ENCODE data around the gene AMTN. TPM values are rescaled to one million over a fixed set of nuclear protein-coding genes. Genes with fewer than 3 reads are reported as not detected.
"Not testable (repeated sequence)": the region's sequence is repeated elsewhere in the genome, so short reads cannot be mapped to it uniquely, and the experiment has no call there.

Gene AMTN, protein sequence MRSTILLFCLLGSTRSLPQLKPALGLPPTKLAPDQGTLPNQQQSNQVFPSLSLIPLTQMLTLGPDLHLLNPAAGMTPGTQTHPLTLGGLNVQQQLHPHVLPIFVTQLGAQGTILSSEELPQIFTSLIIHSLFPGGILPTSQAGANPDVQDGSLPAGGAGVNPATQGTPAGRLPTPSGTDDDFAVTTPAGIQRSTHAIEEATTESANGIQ
- not detected for total RNA-seq
- long read RNA-seq, donor 1: 0 reads
- long read RNA-seq, donor 2: 0 reads

DNA sequence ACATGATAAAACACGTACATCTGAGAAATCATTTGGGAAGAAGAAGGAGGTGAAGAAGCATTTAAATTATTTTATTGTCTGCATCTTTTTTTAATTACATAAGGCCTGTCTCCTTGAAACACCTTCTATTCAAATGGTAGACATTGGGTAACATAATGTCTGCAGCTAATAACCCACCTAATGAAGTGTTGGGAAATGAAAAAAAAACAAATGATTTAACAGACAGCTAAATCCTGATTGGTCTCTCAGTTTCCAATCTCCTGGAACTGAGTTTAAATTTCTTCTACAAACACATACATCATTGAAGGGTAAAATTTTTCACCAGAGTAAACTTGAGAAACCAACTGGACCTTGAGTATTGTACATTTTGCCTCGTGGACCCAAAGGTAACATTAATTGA, at the start of gene AMTN:
Gene AMTN, plus strand, starts transcription at position 301 of the 400 bp plus-strand sequence. CDS start 209 bp downstream, outside the sequence.
- intact Hi-C loops (cut with DNase I): no loop called here
- DNase-seq (ENCODE audit: low spot score): no peak

DNA sequence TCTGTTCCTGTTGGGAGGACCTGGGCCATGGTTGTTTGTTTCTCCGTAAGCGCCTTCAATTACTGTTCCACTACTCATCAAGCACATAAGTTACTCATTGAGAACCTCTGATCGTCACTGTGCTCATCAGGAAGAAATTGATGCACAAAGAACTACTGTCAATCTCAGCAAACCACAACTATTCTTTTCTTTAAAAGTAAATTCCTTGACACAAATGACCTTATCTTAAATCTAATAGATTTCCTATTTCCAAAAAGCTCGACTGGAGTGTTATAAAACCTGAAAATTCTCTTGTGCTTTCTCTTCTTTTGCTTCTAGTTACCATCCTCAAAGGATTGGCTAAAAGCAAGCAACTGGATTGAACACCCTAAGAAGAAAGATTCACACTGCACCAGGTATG, 46.5 kb upstream of the AMTN start, which contains the start of gene MUC7:
Gene MUC7, plus strand, starts transcription at position 301 of the 400 bp plus-strand sequence. CDS start 1,825 bp downstream, outside the sequence.
- intact Hi-C loops (cut with DNase I): no loop called here
- no peak for DNase-seq (ENCODE audit: low spot score)

DNA sequence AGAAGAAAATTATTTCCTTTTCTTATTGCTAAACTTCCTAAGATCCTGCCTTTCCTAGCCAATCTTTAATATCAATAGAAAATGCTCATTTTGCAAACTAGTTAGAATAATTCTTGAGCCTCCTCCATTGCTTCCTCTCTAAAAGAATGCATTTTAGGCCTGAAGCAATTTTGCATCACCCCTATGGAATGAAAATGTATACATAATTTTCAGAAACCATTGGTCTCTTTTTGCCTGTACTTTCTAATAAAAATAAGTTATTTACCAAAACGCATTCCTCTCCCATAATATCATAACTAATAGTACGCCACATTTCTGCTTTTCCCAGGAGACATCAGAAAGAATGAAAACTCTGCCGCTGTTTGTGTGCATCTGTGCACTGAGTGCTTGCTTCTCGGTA, 44.7 kb upstream of the AMTN start:
- intact Hi-C loops (cut with DNase I): no loop called here
- DNase-seq (ENCODE audit: low spot score): no peak

GRCh38 chr4:70488748-70489147, 29.6 kb upstream of the AMTN start:
- intact Hi-C loops (cut with DNase I): no loop called here
- no peak for DNase-seq (ENCODE audit: low spot score)

DNA sequence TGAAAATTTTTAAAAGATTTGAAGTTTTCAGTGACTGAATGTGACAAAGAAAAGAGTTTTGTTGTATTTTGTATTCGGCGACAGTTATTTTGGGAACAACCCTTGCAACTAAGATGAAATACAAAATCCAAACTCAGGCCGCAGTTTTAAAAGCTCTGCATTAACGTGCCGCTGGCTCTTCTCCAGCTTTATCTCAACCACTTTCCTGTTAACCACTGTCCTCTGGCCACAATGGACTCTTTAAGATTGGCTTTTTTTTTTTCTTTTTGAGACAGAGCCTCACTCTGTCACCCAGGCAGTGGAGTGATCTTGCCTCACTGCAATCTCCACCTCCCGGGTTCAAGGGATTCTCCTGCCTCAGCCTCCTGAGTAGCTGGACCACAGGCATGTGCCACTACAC, 22.1 kb upstream of the AMTN start:
- intact Hi-C loops (cut with DNase I): no loop called here

DNA sequence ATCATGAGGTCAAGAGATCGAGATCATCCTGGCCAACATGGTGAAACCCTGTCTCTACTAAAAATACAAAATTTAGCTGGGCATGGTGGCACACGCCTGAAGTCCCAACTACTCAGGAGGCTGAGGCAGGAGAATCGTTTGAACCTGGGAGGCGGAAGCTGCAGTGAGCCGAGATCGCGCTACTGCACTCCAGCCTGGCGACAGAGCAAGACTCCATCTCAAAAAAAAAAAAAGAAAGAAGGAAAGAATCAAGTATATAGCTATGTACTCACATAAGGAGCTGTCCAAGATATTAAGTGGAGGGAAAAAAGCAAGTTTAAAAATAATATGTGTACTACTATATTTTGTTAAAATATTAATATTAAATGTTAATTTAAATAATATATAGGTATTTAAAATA, 16.5 kb upstream of the AMTN start:
- intact Hi-C loops (cut with DNase I): not testable (repeated sequence)

More for the DNA sequence above, 22.1 kb upstream of the AMTN start:
- DNase-seq (ENCODE audit: low spot score): no peak

DNA sequence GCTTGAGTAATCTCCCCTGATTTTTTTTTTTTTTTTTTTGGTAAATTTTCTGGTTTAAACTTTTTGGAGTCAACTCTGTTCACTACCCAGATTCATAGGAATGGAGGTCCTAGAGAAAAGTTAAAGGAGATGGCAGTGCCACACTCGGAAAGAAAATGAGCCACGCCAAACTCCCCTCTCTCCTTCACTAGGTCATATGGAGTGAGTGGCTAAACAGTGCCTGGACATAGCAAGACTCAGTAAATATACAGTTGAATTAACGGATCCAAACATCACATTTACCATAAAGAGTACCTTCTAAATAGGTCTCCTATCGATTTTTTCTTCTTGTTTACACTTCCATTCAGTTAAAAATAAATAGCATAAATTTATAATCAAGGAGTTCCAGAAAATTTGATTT, 13.6 kb upstream of the AMTN start:
- intact Hi-C loops (cut with DNase I): no loop called here
- DNase-seq (ENCODE audit: low spot score): no peak

More for the DNA sequence above, 16.5 kb upstream of the AMTN start:
- not testable (repeated sequence) for DNase-seq (ENCODE audit: low spot score)

DNA sequence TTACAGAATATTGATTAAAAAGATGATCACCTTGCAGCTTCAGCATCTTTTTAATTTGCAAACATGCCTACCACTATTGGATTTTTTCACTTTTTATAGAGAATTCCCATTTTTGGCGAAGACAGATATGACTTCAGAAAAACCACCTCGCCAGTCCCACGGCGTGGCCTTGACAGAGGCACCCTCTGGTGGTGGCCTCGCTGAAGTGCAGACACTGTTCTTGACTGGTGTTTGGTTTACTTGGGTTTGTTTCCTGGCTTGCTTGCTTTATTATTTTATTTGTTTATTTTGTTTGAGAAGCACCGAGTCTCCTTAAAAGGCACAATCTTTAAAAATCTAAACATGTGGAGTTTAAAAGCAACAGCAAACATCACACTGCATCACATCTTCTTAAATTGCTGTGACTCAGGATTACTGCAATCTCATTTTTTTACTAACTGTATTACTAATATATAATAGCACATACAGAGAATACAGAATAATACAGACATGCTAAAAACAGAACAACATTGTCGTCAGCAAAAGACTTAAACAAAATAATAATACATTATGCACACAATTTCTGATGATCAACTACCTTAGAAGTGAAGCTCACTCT, 13.1 kb upstream of the AMTN start:
- peak; percentile 85 for DNase-seq (ENCODE audit: low spot score)
- intact Hi-C loops (cut with DNase I): no loop called here

DNA sequence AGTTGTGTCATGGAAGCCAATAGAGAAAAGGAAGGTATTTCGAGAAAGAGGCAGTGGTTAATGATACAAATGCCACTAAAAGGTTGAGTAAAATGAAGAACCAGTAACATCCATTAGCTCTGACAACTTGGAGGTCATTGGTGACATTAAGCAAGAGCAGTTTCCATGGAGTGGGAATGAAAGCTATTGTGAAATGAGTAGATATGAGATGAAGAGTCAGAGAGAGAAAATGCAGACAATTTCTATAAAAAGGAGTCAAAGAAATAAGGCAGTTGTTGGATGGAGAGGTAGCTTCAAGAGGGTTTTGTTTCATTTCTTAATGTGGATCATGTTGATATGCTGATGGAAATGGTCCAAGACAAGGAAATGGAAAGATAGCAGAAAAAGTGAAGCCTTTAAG, 9.6 kb upstream of the AMTN start:
- DNase-seq (ENCODE audit: low spot score): no peak
- intact Hi-C loops (cut with DNase I): no loop called here

DNA sequence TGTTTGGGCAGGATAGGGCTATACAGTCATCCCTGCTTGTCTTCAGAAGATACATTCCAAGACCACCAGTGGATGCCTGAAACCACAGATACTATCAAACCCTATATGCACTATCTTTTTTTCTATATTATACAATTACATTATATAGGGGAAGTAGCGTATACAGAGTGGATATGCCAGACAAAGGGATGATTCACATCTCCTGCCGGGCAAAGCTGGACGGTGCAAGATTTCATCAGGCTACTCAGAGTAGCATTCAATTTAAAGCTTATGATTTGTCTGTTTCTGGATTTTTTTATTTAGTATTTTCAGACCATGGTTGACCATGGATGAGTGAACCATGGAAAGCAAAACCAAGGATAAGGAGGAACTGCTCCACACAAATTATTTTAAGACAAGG, 7.0 kb upstream of the AMTN start:
- DNase-seq (ENCODE audit: low spot score): no peak
- intact Hi-C loops (cut with DNase I): no loop called here

- intact Hi-C loops (cut with DNase I): no loop called here
- DNase-seq (ENCODE audit: low spot score): no peak
Measured at GRCh38 chr4:70515367-70516250, 2.8 kb upstream of the AMTN start.

DNA sequence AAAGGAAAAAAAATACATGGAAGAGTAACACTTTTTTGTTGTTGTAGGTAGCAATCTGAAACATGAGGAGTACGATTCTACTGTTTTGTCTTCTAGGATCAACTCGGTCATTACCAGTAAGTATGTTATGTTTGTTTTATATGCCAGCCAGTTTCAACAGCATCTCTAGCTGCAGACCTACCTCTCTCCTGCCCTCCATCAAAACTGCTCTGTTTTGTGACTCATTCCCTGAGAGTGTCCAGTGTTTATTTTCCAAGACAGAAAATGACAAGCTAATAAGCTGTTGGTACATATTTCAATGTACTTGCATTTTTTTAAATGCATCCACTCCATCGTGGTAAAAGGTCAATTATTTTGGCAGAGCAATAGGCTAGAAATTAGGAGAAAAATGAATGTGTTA, 347 bp downstream of the AMTN start:
- intact Hi-C loops (cut with DNase I): no loop called here
- DNase-seq (ENCODE audit: low spot score): no peak

DNA sequence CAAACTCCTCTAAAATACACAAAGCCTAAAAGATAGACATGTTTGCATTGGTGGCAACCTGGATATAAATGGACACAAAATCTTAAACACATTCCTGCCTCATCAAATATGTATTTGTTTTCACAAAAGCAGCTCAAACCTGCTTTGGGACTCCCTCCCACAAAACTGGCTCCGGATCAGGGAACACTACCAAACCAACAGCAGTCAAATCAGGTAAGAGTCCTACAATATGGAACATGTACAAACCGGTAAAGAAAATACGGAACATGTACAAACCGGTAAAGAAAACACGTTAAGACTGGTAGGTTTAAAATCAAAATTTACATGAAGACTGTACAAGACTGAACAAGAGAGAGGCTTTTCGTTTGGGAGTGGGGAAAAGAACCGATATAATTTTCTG, 4.3 kb downstream of the AMTN start:
- intact Hi-C loops (cut with DNase I): no loop called here
- DNase-seq (ENCODE audit: low spot score): no peak

DNA sequence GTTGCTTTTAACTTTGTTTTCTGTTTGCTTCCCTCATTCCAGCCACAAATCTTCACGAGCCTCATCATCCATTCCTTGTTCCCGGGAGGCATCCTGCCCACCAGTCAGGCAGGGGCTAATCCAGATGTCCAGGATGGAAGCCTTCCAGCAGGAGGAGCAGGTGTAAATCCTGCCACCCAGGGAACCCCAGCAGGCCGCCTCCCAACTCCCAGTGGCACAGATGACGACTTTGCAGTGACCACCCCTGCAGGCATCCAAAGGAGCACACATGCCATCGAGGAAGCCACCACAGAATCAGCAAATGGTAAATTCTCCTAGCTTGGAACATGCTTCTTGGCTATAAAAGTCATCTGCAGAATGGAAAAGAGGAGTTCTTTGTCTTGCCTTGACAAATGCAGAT, 12.6 kb downstream of the AMTN start:
- no peak for DNase-seq (ENCODE audit: low spot score)
- intact Hi-C loops (cut with DNase I): no loop called here

GRCh38 chr4:70531981-70532380, 13.6 kb downstream of the AMTN start:
- intact Hi-C loops (cut with DNase I): no loop called here
- no peak for DNase-seq (ENCODE audit: low spot score)

- intact Hi-C loops (cut with DNase I): no loop called here
Measured at GRCh38 chr4:70533211-70533610, 14.8 kb downstream of the AMTN start.

GRCh38 chr4:70533791-70534190, 15.4 kb downstream of the AMTN start:
- no peak for DNase-seq (ENCODE audit: low spot score)
- intact Hi-C loops (cut with DNase I): no loop called here

More at GRCh38 chr4:70533211-70533610, 14.8 kb downstream of the AMTN start:
- DNase-seq (ENCODE audit: low spot score): no peak

DNA sequence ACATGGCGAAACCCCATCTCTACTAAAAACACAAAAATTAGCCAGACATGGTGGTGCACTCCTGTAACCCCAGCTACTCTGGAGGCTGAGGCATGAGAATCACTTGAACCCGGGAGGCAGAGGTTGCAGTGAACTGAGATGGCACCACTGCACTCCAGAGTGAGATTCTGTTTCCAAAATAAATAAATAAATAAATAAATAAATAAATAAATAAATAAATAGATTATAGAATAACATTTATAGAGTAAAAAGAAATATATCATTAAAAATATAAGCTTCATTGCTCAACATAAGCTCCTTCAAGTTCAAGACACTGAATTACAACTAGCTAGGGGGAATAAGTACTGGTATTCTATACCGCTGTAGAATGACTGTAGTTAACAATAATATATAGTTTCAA, 16.5 kb downstream of the AMTN start:
- intact Hi-C loops (cut with DNase I): not testable (repeated sequence)

GRCh38 chr4:70538869-70539268, 20.5 kb downstream of the AMTN start:
- DNase-seq (ENCODE audit: low spot score): no peak
- intact Hi-C loops (cut with DNase I): no loop called here

More for the DNA sequence above, 16.5 kb downstream of the AMTN start:
- not testable (repeated sequence) for DNase-seq (ENCODE audit: low spot score)

DNA sequence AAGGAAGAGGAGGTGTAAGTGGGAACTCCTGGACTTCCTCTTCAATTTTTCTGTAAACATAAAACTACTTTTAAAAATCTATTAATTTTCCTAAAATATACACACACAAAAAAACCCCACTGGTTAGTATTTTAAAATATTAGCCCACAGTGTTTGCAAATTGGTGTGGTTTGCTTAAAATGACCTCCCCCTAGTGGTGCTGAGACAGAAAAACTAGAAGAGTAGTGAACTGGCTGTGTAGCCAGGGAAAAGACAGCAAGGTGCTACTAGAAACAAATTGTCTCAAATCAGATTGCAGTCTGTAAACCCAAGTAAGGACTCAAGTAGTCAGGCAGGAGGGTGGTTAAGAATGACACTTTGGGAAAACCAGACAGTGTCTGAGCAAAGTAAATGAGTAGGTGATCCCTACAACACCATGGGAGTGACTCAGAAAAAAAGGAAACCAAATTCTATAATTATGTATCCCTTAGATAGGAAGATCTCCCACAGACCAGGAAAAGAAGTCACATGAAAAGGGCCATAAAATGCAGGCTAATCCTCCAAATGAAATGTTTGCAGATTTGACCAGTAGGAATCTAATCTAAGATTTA, 26.0 kb downstream of the AMTN start:
- no peak for DNase-seq (ENCODE audit: low spot score)
- intact Hi-C loops (cut with DNase I): no loop called here
